Measurements from ENCODE around the gene LCE1D.

Gene LCE1D, protein sequence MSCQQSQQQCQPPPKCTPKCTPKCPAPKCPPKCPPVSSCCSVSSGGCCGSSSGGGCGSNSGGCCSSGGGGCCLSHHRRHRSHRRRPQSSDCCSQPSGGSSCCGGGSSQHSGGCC

GRCh38 chr1:152796421-152796820 is at the start of gene LCE1D:
Gene LCE1D (plus strand): TSS chr1:152796721. CDS start chr1:152797795, 1,074 bp downstream.
- DNase-seq (ENCODE audit: low read depth in 1 of 2, low spot score in 1 of 2): no peak

- DNase-seq (ENCODE audit: low read depth in 1 of 2, low spot score in 1 of 2): no peak
Measured at GRCh38 chr1:152747831-152748230, 48.7 kb upstream of the LCE1D start.

- DNase-seq (ENCODE audit: low read depth in 1 of 2, low spot score in 1 of 2): no peak
Measured at GRCh38 chr1:152752225-152752624, 44.3 kb upstream of the LCE1D start.

DNA sequence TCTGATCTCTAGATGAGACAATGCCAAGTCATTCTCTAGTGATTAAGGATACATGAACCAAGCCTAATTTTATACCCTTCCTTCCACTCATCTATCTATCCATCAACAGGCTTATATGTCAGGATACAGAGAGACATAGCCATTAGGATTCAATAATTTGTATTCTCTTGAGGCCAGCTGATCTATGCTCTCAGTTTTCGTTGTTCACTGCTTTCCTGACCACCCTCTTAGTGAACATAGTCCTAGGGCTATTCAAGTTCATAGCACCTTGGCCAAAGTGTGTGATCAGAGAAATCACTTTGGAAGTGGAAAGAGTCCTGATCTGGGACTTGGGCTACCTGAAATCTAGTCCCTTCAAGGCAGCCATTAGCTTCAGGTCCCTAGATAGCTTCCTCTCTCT is 42.9 kb upstream of the LCE1D start:
- DNase-seq (ENCODE audit: low read depth in 1 of 2, low spot score in 1 of 2): no peak

DNA sequence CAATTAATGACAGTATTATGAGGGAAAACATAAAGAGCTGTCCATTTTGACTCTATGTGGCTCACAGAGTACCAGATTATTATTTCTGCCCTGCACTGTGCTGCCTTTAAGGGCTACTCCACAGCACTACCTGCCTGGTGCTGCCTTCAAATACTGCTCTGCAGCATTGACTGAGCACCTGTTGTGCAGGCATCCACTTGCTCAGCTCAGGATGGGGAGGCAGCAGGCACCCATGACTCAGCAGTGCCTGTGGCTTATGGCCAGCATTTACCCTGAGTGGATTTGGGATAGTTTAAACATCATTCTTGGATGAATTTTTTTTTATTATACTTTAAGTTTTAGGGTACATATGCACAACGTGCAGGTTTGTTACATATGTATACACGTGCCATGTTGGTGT is 39.6 kb upstream of the LCE1D start:
- no peak for DNase-seq (ENCODE audit: low read depth in 1 of 2, low spot score in 1 of 2)

DNA sequence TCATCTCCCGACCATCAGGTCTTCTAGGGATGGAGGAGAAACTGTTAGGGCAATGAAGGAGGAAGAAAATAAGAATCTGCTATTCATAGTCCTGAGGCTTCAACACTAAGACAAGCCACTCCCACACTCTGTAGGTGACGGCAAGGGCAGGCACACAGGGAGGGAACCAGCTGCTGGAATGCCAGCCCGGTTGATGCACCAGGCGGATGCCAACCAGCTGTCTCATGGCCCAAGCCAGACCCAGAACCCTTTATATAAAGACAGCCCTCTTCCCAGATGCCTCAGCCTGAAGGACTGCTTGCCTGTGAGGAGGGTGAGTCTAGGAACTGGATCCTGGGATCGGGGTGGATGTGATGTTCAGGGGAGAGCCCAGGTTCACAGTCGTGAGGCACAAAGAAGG is 38.8 kb upstream of the LCE1D start, which contains the start of gene KPRP:
Gene KPRP (plus strand): TSS at position 279 of the 400 bp plus-strand sequence. CDS start 1,564 bp downstream, outside the sequence.
- DNase-seq (ENCODE audit: low read depth in 1 of 2, low spot score in 1 of 2): no peak

- DNase-seq (ENCODE audit: low read depth in 1 of 2, low spot score in 1 of 2): no peak
Measured at GRCh38 chr1:152758636-152759035, 37.9 kb upstream of the LCE1D start.

- no peak for DNase-seq (ENCODE audit: low read depth in 1 of 2, low spot score in 1 of 2)
Measured at GRCh38 chr1:152759453-152760173, 36.9 kb upstream of the LCE1D start.

DNA sequence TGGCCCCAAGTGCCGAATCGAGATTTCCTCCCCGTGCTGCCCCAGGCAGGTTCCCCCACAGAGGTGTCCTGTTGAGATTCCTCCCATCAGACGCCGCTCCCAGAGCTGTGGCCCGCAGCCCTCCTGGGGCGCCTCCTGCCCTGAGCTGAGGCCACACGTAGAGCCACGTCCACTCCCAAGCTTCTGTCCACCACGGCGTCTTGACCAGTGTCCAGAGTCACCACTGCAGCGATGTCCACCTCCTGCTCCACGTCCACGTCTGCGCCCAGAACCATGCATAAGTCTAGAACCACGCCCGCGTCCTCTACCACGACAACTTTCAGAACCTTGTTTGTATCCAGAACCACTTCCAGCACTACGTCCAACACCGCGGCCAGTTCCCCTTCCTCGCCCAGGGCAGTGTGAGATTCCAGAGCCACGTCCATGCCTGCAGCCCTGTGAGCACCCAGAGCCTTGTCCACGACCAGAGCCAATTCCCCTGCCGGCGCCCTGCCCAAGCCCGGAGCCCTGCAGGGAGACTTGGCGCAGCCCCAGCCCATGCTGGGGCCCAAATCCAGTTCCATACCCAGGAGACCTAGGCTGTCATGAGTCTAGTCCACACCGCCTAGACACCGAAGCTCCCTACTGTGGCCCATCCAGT is 35.9 kb upstream of the LCE1D start:
- no peak for DNase-seq (ENCODE audit: low read depth in 1 of 2, low spot score in 1 of 2)

- no peak for DNase-seq (ENCODE audit: low read depth in 1 of 2, low spot score in 1 of 2)
Measured at GRCh38 chr1:152761609-152762213, 34.8 kb upstream of the LCE1D start.

DNA sequence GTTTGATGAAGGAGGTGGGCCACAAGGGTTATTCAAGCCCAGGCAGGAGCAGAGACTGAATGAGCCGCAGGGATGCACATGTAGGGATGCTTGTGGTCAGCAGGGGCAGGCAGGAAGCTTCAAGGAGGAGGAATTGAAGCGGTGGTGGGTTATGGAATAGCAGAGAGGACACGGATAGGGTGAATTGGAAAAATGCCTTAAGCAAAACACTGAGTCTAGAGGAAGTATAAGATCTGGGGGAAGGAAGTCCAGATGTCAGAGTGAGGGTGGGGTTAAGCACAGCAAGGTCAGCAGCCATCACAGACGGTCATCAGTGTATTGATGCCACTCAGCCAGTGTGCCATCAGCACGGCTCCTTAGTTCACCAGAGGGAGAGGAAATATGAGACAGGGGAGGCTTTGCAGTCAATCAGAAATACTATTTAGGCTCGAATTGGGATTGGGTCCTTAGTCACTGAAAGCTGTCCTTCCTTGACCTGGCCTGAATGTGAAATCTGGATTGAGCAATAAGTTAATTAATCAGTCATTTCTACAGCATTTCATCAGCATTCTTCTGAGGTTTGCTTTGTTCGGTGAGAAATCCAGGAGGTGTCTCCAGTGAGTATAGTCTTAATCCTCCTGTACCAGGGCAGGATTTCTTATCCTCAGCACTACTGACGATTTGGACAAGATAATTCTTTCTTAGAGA is 27.5 kb upstream of the LCE1D start:
- DNase-seq (ENCODE audit: low read depth in 1 of 2, low spot score in 1 of 2): no peak

- DNase-seq (ENCODE audit: low read depth in 1 of 2, low spot score in 1 of 2): no peak
Measured at GRCh38 chr1:152770411-152770810, 26.1 kb upstream of the LCE1D start.

DNA sequence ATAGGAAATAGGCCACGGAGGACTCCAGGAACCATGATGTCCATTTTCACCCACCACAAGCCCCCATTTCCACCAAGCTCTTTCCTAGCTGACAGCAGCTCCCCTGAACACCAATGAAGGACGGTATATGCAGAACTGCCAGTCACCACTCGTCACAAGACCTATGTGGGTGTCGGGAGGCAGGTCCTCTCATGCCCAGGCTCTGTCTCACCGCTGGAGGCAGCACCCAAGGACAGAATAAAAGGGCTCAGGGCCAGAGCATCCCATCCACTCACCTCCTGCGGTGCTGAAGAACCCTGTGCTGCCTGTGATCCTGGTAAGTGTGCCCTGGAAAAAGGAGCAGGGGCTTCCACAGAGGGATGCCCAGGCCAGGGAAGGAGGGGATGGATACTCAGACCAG is 21.6 kb upstream of the LCE1D start, which contains the start of gene LCE1F:
Gene LCE1F (plus strand): TSS at position 266 of the 400 bp plus-strand sequence. CDS start 1,232 bp downstream, outside the sequence.
- DNase-seq (ENCODE audit: low read depth in 1 of 2, low spot score in 1 of 2): no peak

DNA sequence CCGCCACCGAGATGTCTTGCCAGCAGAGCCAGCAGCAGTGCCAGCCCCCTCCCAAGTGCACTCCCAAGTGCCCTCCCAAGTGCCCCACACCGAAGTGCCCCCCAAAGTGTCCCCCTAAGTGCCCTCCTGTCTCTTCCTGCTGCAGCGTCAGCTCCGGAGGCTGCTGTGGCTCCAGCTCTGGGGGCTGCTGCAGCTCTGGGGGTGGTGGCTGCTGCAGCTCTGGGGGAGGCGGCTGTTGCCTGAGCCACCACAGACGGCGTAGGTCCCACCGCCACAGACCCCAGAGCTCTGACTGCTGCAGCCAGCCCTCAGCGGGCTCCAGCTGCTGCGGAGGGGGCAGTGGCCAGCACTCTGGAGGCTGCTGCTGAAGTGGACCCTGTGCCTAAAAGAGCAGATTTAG is 20.2 kb upstream of the LCE1D start:
- DNase-seq (ENCODE audit: low read depth in 1 of 2, low spot score in 1 of 2): no peak

- DNase-seq (ENCODE audit: low read depth in 1 of 2, low spot score in 1 of 2): no peak
Measured at GRCh38 chr1:152777510-152778137, 18.9 kb upstream of the LCE1D start.

DNA sequence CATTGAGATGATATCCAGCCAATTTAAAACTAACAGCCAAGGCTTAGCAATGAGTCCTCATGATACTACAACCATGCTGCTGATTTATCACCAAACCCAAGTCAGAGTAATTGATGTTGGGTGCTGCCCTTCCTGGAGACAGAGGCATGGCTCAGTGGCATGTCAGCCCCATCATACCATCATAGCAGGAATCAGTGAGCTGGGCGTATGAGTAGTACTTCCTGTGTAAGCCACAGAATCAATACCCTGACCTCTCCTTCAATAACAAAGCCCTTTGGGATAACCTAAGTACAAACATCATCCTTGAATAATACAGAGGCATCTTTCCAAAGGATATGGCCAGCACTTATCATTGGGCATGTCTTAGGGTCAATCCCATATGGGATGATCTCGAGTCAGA is 13.4 kb upstream of the LCE1D start:
- no peak for DNase-seq (ENCODE audit: low read depth in 1 of 2, low spot score in 1 of 2)

GRCh38 chr1:152786077-152786476 is 10.4 kb upstream of the LCE1D start, which contains the start of gene LCE1E:
Gene LCE1E (plus strand): TSS chr1:152786257. CDS start chr1:152787300, 1,043 bp downstream.
- DNase-seq (ENCODE audit: low read depth in 1 of 2, low spot score in 1 of 2): no peak

GRCh38 chr1:152795686-152796085 is 835 bp upstream of the LCE1D start:
- no peak for DNase-seq (ENCODE audit: low read depth in 1 of 2, low spot score in 1 of 2)

DNA sequence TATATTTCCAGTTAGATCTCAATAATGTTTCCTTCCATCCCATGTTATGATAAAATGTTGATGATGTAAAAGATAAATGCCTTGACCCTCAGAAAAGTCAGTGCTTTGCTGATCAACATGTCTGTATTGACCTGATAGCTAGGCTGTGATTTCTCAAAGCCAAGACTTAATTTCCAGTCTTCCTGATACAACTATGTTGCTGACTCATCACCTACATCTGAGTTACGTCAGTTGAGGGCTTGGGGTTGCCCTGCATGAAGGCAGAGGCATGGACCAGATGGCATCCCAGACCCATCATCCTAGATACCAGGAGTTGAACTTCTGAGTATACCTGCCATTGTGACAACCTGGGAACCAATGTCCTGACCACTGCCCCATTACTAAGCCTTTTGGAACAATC is 4.8 kb downstream of the LCE1D start:
- no peak for DNase-seq (ENCODE audit: low read depth in 1 of 2, low spot score in 1 of 2)

DNA sequence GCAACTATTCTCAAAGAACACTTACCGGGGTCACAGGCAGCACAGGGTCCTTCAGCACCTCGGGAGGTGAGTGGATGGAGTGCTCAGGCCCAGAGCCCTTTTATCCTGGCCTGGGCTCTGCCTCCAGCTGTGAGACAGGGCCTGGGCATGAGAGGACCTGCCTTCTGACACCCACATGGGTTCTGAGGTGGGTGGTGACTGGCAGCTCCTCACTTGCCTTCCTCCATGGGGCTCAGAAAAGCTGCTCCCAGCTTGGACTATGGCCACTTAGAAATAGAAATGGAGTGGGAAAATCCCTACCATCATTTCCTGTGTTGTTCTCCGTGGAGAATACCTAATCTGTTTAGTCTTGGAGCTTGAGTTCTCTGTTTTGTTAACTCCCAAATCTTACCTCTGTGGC is 10.1 kb downstream of the LCE1D start, which contains the start of gene LCE1C:
Gene LCE1C (minus strand): TSS at position 76 of the 400 bp plus-strand sequence. CDS start 1,173 bp downstream, outside the sequence.
- DNase-seq (ENCODE audit: low read depth in 1 of 2, low spot score in 1 of 2): no peak

- no peak for DNase-seq (ENCODE audit: low read depth in 1 of 2, low spot score in 1 of 2)
Measured at GRCh38 chr1:152811050-152811449, 14.5 kb downstream of the LCE1D start.
